ENCODE results near the gene IRX2.

DNA sequence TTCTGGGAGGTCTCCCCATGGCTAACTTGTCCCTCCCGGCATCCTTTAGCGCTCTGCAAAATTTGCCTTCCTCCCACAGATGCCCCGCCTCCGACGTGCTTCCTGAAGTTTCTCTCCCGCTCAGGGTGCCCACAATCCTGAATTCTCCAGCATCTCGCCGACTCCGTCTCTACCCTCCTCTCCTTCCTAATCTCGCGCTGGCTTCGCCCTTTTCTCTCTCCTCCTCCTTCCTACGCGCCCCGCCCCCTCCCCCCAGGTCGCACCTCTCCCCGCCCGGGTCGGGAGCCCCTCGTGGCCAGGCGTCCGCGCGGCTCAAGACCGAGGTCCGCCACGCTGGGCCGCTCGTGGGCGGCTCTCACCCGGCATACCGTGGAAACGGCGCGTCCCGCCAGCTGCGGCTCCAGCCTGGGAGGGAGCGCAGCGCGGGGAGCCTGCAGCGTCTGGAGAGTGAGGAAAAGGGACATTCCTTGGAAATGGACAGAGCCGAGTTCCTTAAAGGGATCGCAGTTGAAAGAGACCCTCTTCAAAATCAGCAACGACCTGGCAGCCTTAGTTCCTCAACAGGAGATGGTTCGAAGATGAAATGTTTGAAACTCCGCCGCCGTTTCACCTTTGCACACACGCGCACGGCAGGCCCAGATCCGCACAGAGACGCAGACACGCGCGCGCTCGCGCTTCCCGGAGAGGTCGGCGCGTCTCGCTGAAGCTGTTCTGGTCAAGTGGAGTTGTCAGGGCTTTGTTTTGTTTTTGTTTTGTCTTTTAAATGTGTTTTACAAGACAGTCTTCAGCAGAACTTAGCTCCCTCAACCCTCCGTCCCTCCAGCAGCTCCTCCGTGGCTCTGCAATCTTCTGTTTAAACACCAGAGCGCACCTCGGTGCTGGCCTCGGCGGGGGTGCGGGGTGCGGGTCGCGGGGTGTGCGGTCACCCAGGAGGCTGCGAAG lies 5.0 kb upstream of the IRX2 start:
- TF ChIP-seq, protein P1, sequence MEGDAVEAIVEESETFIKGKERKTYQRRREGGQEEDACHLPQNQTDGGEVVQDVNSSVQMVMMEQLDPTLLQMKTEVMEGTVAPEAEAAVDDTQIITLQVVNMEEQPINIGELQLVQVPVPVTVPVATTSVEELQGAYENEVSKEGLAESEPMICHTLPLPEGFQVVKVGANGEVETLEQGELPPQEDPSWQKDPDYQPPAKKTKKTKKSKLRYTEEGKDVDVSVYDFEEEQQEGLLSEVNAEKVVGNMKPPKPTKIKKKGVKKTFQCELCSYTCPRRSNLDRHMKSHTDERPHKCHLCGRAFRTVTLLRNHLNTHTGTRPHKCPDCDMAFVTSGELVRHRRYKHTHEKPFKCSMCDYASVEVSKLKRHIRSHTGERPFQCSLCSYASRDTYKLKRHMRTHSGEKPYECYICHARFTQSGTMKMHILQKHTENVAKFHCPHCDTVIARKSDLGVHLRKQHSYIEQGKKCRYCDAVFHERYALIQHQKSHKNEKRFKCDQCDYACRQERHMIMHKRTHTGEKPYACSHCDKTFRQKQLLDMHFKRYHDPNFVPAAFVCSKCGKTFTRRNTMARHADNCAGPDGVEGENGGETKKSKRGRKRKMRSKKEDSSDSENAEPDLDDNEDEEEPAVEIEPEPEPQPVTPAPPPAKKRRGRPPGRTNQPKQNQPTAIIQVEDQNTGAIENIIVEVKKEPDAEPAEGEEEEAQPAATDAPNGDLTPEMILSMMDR (IDR thresholded peaks at IDR 0.05; ENCODE audit: low read length): no peak
- no peak for TF ChIP-seq EZH2 (optimal IDR thresholded peaks at IDR 0.05; ENCODE audit: low read depth, low read length)
- TF ChIP-seq EZH2phosphoT487 (IDR thresholded peaks at IDR 0.05; ENCODE audit: low read length): no peak
